CD4-positive, alpha-beta T cell treated with Interleukin-15 for 4 hours (primary cell): ENCODE data around the gene AOC3.
A peak's percentile ranks its signal among the peaks of the same experiment; 100 is the strongest.
"Not testable (repeated sequence)": the region's sequence is repeated elsewhere in the genome, so short reads cannot be mapped to it uniquely, and the experiment has no call there.

ENCODE experiments used
- DNase-seq: peaks from one replicate; pipeline ENCODE4 v3.0.0-alpha.2; 2020; ENCODE audit warnings: low spot score

AOC3 gene

GRCh38 chr17:42844761-42845555 lies 6.0 kb upstream of the AOC3 start:
- DNase-seq: no peak

- DNase-seq: no peak
Observed at GRCh38 chr17:42845556-42845917, 5.5 kb upstream of the AOC3 start.

GRCh38 chr17:42845918-42846593 lies 4.9 kb upstream of the AOC3 start:
- peak; percentile 10 for DNase-seq

GRCh38 chr17:42846594-42847280 lies 4.3 kb upstream of the AOC3 start:
- DNase-seq: no peak

- no peak for DNase-seq
Observed at GRCh38 chr17:42848093-42848492, 2.9 kb upstream of the AOC3 start.

GRCh38 chr17:42849031-42849430 lies 2.0 kb upstream of the AOC3 start:
- no peak for DNase-seq

GRCh38 chr17:42849451-42850181 lies 1.4 kb upstream of the AOC3 start:
- DNase-seq: no peak

- not testable (repeated sequence) for DNase-seq
Observed at GRCh38 chr17:42851371-42852240, 607 bp downstream of the AOC3 start.

- no peak for DNase-seq
Observed at GRCh38 chr17:42852351-42852750, 1.4 kb downstream of the AOC3 start.

GRCh38 chr17:42853004-42853403 lies 2.0 kb downstream of the AOC3 start:
- no peak for DNase-seq

- DNase-seq: no peak
Observed at GRCh38 chr17:42853597-42853967, 2.6 kb downstream of the AOC3 start.

GRCh38 chr17:42853968-42854790 lies 3.2 kb downstream of the AOC3 start:
- no peak for DNase-seq

GRCh38 chr17:42855048-42855596 lies 4.1 kb downstream of the AOC3 start:
- DNase-seq: no peak

- not testable (repeated sequence) for DNase-seq
Observed at GRCh38 chr17:42856093-42856492, 5.1 kb downstream of the AOC3 start.

GRCh38 chr17:42856516-42856915 lies 5.5 kb downstream of the AOC3 start:
- DNase-seq: not testable (repeated sequence)

- no peak for DNase-seq
Observed at GRCh38 chr17:42857389-42857788, 6.4 kb downstream of the AOC3 start.

- no peak for DNase-seq
Observed at GRCh38 chr17:42865638-42866094, 14.7 kb downstream of the AOC3 start.

- no peak for DNase-seq
Observed at GRCh38 chr17:42866216-42866615, 15.2 kb downstream of the AOC3 start.

- no peak for DNase-seq
Observed at GRCh38 chr17:42866631-42867575, 15.9 kb downstream of the AOC3 start.
